PFSK-1 (cell line): ENCODE measurements around the gene UBA7.

Source experiments
- FOXP2 ChIP-seq: optimal IDR thresholded peaks from 2 replicates; pipeline ENCODE3; 2011; ENCODE audit warnings: borderline replicate concordance, control low read depth, inconsistent platforms; ENCODE audit not compliant: insufficient read depth; ENCODE audit errors: extremely low read length, extremely low read depth
- POLR2AphosphoS5 ChIP-seq: IDR thresholded peaks from 2 replicates; pipeline ENCODE4 v1.6.1; 2012; ENCODE audit warnings: low read depth, mild to moderate bottlenecking, control low read depth, low read length, moderate library complexity
- TAF1 ChIP-seq: IDR thresholded peaks from 2 replicates; pipeline ENCODE4 v1.6.1; 2012; ENCODE audit warnings: low read length, control low read depth, borderline replicate concordance; ENCODE audit not compliant: insufficient read depth

DNA sequence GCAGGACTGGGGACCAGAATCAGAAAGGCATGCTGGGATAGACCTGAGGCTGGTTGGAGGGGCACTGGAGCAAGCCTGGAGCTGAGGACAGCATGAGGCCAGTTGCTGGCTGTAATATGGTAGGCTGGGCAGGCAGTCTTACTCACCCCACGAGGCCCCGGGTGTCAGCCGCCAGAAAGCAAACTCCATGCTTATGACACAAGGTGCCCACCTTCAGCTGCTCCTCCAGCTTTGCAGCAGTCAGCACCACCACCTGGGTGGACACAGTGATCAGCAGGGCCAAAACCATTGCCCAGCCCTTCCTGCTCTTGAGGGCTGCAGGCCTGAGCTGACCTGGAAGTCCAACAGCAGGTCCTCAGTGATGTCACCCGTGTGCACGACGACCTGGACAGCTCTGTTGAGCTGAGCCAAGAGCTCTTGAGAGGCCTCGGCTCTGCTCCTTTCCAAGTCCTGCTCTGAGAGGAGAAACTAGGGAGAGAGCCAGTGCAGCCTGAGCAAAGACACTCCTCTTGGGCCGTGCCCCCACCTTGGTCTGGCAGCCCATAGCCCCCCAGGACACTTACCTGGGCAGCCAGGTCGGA lies 747 bp downstream of the UBA7 start:
- no peak for TF ChIP-seq TAF1
- TF ChIP-seq POLR2AphosphoS5 = no peak
- no peak for TF ChIP-seq FOXP2
